Raji (cell line): ENCODE results near the gene MTCL1.

Source experiments
- POLR2A ChIP-seq: IDR thresholded peaks from 2 replicates; pipeline ENCODE4 v1.6.1; 2011; ENCODE audit warnings: low read depth, low read length, control low read depth; ENCODE audit not compliant: insufficient read depth

MTCL1 gene

DNA sequence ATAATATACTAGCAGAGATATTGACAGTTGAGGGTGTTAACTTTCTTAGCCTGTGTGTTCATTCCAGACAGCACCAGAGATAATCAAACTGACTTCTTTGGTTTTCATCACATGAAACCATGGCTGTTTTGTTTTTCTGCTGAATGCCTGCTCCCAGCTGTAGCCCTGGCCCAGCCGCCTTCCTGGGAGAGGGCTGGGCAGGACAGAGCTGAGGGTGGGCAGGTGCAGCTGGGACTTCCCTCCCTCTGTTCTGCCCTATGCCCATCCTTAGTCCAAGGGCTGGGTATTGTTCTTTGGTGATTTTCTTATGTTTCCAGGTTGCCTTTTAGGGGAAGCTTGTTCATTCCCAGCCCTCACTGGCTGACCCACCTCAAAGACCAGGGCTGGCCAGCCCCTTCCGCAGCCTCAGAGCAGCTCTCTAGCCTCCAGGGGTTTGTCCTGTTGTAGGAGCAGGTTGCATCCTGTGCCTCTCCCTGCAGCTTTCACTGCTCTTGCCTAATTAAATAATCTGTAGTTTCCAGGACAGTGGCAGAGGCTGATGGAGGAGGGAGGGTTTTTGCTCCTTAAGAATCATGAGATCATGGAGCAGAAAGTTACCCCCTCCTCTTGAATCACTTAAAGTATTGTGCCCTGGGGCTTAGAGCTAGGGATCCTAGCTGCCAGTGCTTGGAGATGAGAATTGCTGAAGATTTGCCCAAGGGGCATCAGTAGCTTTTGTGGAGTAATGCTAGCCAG is 61.4 kb downstream of the MTCL1 start:
- TF ChIP-seq POLR2A, result no peak

DNA sequence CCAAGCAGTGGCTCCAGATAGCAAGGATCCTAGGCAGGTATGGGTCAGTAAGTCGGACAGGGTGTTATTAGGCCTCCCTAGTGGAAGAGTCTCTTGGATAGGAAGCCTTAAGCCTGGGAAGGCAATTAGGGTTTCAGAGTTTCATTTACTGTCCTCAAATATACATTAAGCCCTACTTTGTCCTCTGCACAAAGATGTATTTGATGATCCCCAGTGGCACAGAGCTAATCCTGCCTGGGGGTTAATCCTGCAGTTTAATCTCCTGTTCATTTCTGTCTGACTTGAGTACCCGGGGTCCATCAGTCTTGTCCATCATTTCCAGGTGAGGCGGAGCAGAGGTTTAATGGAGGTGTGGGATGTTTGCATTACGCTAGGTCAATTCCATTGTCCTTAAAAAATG is 62.0 kb downstream of the MTCL1 start:
- TF ChIP-seq POLR2A, result no peak

DNA sequence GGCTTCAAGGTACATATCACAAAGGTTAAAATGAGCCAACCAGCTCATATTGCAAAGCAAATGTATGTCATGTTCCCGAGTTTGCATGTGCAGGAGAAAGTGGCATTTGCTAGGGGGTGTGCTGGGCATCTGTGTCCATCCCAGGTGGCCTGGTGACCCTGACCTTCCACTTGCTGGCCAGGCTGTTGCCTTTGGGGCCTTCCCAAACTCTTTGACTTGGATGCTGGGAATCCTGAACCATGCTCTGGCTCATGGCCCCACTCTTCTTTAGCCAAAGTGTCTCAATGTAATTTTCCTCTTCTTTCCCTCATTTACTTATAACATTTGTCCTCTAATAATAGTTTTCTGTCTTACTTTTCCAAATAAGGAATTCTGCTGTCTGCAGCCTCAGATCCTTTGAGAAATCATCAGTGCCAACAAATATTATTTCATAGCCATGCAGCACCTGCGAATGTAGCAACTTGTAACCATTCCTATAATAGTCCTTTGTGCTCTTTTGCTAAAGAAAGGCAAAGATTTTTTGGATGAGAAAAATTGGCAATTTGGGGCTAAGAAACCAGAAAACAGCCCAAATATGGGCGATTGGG is 64.2 kb downstream of the MTCL1 start:
- TF ChIP-seq POLR2A, result no peak

DNA sequence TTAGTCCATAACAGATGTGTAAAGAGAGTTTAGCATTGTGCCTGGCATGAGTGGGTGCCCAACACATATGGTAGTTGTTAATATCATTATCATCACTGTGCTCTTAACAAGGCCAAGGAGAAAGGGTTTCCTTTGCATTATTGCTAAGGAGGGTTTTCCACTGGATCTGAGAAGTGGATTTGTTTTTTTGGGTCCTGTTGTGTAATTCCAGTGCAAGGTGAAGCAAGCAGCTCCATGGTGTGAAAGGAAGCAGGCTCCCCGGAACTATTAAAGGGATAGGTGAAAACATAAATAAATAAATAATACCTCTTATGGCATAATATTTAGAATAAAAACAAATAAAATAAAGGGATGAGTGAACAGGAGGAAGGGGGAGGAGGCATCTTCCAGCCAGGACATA is 65.3 kb downstream of the MTCL1 start:
- no peak for TF ChIP-seq POLR2A

DNA sequence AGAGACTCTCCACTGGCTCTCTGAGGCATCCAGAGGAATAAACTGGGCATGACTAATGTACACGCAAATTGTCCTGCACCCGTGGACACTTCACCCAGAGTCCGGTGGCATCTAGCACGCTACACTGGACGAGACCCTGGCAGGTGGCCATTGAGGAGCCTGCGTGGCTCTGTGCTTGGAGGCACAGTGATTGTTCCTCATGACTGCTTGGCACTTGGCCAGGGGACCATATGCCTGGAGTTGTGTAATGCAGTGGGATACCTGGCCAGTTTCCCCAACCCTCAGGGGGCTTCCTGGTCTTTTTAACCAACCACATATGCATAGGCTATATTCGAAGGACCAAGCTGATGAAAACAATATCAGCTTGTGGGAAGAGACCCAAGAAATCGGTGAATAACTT is 66.6 kb downstream of the MTCL1 start:
- TF ChIP-seq POLR2A, result no peak

DNA sequence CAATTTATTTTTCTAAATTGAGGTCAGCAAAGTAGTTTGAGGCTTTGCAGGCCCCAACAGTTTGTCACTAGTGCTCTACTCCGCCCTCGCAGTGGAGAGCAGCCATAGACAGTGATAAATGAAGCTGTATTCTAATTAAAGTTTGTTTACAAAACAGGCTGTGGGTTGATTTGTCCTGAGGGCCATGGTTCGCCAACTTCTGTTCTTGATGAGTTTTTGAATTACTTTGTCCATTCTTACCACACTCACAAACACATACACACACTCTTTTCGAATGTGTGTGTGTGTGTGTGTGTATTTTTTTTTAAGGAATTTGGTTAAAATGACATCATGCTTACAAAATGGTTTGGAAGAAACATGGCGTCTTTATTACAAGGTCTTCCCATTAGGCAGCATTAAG is 68.6 kb downstream of the MTCL1 start:
- TF ChIP-seq POLR2A, result no peak

DNA sequence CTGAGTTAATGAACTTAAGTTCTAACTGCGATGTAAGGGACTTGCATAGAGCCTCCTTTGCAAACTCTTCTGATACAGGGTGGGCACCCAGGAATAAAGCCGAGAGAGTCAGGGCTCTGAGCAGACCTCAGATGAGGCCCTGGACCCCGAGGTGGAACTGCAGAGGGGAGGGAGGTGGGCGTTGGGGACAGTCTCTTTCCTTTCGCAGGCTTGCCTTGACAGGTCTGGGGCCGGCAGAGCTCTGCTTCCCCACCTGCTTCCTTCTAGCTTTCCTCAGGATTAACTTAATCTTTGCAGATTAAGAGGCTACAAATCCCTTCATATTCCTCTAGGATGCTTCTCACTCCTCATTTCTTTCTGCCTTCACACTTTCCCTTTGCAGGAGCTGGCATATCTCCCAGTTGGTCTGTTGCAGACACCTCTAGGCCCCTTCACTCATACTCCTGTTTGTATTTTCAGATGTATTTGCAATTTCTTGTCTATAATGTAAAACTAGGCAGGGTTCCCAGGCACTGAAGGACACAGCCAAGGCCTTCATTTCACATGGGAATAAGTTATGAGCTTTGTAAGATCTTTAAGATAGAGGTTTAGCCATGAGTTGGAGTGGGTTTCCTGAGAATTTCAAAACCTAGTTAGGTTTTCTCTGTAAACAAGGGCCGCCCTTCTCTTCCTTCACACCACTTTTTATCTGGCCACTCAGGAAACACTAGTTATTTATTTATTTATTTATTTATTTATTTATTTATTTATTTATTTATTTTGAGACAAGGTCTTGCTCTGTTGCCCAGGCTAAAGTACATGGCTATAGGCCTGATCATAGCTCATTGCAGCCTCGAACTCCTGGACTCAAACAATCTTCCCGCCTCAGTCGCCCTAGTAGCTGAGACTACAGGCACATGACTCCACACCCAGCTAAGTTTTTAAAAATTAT is 70.9 kb downstream of the MTCL1 start:
- no peak for TF ChIP-seq POLR2A

DNA sequence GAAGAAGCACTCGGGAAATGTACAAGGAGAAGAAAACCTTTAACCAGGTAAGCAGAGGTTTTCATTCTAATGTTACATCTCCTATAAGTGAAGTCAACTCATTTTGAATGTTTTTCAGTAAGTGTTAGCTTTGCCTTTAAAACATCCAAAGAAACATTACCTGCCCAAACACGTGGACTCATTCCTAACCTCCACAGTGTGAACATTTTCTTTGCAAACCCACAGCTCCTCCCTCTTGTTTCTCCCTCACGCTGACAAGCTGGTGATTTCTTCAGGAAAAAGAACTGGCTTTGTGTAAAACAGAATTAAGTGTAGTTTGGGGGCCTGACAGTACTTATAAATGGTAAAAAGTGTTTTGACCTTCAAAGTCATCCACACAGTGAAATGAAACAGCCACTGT is 72.5 kb downstream of the MTCL1 start:
- TF ChIP-seq POLR2A, result no peak

DNA sequence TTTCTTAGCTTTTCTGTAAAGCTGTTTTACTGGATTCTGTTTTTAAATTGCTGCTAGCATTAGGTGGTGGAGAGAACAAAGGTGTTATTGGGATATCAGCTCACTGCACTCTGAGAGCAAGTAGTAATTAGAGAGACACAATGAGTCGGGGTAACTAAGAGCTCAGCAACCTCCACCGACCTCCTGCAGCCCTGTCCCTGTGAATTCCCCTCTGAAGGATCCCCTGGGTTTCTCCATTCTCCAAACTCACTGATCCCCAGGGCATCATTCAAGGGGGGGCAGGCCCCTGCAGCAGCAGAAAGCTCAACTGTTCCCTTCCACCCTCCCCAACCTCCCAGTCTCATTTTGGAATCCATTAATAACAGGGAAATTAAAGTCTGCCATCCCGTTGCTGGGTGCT is 73.0 kb downstream of the MTCL1 start:
- TF ChIP-seq POLR2A, result no peak

DNA sequence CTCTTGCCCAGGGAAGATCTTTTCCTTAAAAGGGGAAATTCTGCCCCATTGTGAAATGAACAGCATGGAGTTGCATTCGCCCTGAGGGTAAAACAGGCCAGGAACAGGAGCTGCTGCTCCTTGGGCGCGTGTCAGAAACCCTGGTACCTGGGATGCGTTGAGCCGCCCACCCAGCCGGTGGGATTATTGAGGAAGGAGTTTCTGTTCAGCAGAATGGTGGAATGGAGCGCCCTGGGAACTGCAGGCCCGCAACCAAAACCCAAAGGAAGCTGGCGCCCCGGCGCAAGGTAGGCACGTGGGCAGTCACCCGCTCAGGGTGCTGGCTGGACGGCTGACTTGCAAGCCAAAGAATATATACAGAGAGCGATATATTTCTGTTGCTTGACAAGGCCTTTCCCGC is 73.5 kb downstream of the MTCL1 start:
- no peak for TF ChIP-seq POLR2A

DNA sequence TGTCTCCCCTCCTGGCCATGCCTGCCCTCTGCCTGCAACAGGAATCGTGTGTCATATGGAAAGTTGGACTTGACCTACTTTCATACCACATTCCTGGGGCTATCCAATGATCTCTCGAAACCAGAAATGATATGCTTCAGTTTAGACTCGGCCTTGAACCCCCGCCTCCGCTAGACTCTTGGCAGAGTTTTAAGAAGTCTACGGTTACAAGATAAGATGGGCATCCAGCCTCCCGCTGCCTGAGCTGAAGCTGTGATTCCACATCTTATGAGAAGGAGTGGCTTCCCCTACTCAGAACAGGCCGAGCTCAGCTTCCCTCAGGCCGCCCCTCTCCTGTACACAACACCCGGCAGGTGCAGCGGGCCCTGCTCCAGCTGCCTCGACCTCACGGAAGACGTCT is 73.9 kb downstream of the MTCL1 start:
- TF ChIP-seq POLR2A, result no peak

DNA sequence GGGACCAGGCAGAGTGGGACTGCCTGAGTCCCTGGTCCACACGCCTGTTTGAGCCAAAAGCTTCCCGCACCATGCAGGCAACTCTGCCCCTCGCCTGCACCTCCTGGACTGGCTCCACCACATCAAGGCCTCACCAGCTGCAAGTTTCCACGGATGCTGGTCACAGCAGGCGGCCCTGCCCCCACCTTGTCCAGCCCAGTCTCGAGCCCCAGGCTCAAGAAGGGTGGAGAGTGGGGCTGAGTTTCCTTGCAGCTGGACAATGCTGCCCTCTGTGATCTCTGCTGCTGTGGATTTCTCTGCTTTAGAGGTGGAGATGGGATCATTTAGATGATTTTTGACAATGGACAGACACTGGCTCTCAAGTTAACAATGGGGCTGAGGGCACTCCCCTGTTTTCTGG is 74.9 kb downstream of the MTCL1 start:
- no peak for TF ChIP-seq POLR2A

DNA sequence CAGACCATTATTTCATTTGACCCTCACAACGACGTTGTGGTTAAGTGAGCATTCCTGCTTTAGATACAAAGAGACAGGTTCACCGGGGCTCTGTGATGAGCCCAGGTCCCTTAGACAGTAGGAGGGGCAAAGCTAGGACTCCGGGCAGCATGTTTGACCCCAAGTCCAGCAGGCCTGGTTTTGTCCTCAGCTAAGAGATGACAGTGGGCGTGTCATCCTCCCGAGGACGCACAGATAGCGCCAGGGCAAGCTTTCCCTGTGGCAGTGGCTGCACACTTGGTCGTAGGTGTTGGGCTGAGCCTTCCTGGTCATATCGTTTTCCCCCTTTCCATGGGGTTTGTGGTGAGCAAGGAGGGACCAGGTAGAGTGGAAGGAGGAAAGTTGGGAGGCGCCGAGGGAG is 76.3 kb downstream of the MTCL1 start:
- no peak for TF ChIP-seq POLR2A

DNA sequence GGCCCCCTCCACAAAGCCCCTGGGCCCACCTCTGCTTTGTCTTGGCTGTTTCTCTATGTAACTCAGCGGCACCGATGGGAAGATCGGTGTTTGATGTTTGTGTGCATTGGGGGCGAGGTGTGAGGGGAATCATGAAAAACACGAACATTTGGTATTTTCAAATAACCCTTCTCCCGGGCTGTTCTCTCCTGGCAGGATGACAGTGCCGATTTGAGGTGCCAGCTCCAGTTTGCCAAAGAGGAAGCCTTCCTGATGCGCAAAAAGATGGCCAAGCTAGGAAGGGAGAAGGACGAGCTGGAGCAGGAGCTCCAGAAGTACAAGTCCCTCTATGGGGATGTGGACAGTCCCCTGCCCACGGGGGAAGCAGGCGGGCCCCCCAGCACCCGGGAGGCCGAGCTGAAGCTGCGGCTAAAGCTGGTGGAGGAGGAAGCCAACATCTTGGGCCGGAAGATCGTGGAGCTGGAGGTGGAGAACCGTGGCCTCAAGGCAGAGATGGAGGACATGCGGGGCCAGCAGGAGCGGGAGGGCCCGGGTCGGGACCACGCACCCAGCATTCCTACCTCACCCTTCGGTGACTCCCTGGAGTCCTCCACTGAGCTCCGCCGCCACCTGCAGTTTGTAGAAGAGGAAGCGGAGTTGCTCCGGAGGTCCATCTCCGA is 78.1 kb downstream of the MTCL1 start:
- no peak for TF ChIP-seq POLR2A

DNA sequence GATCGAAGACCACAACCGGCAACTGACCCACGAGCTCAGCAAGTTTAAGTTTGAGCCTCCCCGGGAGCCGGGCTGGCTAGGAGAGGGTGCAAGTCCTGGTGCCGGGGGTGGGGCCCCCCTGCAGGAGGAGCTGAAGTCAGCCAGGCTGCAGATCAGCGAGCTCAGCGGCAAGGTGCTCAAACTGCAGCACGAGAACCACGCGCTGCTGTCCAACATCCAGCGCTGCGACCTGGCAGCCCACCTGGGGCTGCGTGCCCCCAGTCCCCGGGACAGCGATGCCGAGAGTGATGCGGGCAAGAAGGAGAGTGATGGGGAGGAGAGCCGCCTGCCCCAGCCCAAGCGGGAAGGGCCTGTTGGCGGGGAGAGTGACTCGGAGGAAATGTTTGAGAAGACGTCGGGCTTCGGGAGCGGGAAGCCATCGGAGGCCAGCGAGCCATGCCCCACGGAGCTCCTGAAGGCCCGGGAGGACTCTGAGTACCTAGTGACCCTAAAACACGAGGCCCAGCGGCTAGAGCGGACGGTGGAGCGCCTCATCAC is 78.7 kb downstream of the MTCL1 start:
- no peak for TF ChIP-seq POLR2A

DNA sequence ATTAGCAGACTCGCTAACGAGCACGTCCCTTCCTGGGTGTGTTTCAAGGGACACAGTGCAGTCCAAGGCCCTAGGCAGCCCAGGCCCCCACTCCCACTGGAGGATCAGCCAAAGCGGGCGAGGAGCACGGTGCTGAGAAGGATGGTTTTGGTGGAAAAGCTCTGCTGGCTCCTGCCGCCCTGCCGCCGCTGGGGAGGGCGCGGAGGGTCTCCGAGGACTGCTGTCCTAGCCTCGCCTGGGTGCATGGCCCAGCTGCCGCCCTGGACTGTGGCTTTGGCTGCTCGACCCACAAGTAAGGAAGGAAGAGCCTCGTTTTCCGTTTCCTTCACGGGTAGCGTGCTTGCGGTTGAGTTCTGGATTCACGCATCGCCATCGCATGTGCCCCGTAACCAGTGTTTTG is 79.9 kb downstream of the MTCL1 start:
- TF ChIP-seq POLR2A, result no peak
